H1 (cell line): ENCODE measurements around the gene ZSCAN5A.

Experiments used
- BACH1 ChIP-seq: IDR thresholded peaks from 2 replicates; pipeline ENCODE4 v1.6.1; 2012; ENCODE audit warnings: low read length, improper control_type of control experiment
- CHD2 ChIP-seq: IDR thresholded peaks from 2 replicates; pipeline ENCODE4 v1.6.1; 2012; ENCODE audit warnings: low read length, improper control_type of control experiment
- EP300 ChIP-seq, 2 experiments: IDR thresholded peaks; 1 replicate in 1 of 2; 2 replicates in 1 of 2; pipeline ENCODE4 v1.6.1; 2011 to 2012; ENCODE audit warnings: low read depth in 2 of 2, low read length in 2 of 2, mild to moderate bottlenecking in 2 of 2, borderline replicate concordance in 1 of 2, inconsistent platforms in 1 of 2, moderate library complexity in 1 of 2
- NRF1 ChIP-seq: IDR thresholded peaks from 2 replicates; pipeline ENCODE4 v1.6.1; 2011; ENCODE audit warnings: mild to moderate bottlenecking, low read depth, low read length, improper control_type of control experiment
- RXRA ChIP-seq: IDR thresholded peaks from 2 replicates; pipeline ENCODE4 v1.6.1; 2011; ENCODE audit warnings: low read depth, mild to moderate bottlenecking, low read length, moderate library complexity; ENCODE audit not compliant: insufficient read depth
- SAP30 ChIP-seq: fragments of 300-600 bp; sonication (generic); IDR thresholded peaks from 2 replicates; pipeline ENCODE4 v1.7.1; 2012; ENCODE audit warnings: low read length, moderate library complexity, mild to moderate bottlenecking, inconsistent platforms; ENCODE audit not compliant: insufficient read depth, insufficient replicate concordance
- SIN3A ChIP-seq, 2 experiments: IDR thresholded peaks in 1 of 2; conservative IDR thresholded peaks in 1 of 2; 2 replicates each; pipeline ENCODE4 v1.6.1; 2011 to 2012; ENCODE audit warnings: low read length in 2 of 2, improper control_type of control experiment in 1 of 2, low read depth in 1 of 2, mild to moderate bottlenecking in 1 of 2
- YY1 ChIP-seq: IDR thresholded peaks from 2 replicates; pipeline ENCODE4 v1.6.1; 2011; ENCODE audit warnings: low read depth, mild to moderate bottlenecking, low read length
- TF ChIP-seq, protein P1 (sequence below), 3 experiments: IDR thresholded peaks; 1 replicate in 2 of 3; 2 replicates in 1 of 3; pipeline versions ENCODE4 v1.5.1 to v1.6.1; 2011; ENCODE audit warnings: low read length in 3 of 3, mild to moderate bottlenecking in 3 of 3, inconsistent platforms in 2 of 3, low read depth in 1 of 3, moderate library complexity in 1 of 3; ENCODE audit not compliant: insufficient read depth in 1 of 3; ENCODE audit errors: control extremely low read depth in 1 of 3

DNA sequence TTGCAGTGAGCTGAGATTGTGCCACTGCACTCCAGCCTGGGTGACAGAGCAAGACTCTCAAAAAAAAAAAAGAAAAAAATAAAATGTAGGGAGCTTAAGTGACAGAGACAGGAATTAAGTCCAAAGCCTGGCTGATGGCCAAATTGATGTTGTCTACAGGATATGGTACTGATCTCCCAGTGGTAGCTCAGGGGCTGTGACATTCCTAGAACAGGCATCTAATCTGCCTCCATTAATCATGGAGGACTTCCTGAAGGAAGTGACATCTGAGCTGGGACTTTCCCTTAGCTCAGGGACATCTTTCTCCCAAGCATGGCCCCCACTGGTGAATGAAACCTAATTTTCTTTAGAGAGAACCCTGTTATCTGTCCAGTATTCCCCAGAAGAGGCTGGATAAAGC lies 53.5 kb downstream of the ZSCAN5A start:
- TF ChIP-seq NRF1 (no peak), BACH1 (no peak), CHD2 (no peak), SIN3A (conservative IDR thresholded peaks at IDR 0.05 in 1 of 2, IDR thresholded peaks at IDR 0.05 in 1 of 2; ENCODE audit: low read depth in 1 of 2, low read length in 2 of 2) (no peak), SAP30 (no peak), YY1 (no peak), RXRA (no peak), EP300 (IDR thresholded peaks at IDR 0.05; ENCODE audit: borderline replicate concordance in 1 of 2, low read depth in 2 of 2, low read length in 2 of 2) (no peak)
- TF ChIP-seq, protein P1, sequence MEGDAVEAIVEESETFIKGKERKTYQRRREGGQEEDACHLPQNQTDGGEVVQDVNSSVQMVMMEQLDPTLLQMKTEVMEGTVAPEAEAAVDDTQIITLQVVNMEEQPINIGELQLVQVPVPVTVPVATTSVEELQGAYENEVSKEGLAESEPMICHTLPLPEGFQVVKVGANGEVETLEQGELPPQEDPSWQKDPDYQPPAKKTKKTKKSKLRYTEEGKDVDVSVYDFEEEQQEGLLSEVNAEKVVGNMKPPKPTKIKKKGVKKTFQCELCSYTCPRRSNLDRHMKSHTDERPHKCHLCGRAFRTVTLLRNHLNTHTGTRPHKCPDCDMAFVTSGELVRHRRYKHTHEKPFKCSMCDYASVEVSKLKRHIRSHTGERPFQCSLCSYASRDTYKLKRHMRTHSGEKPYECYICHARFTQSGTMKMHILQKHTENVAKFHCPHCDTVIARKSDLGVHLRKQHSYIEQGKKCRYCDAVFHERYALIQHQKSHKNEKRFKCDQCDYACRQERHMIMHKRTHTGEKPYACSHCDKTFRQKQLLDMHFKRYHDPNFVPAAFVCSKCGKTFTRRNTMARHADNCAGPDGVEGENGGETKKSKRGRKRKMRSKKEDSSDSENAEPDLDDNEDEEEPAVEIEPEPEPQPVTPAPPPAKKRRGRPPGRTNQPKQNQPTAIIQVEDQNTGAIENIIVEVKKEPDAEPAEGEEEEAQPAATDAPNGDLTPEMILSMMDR (IDR thresholded peaks at IDR 0.05; ENCODE audit: control extremely low read depth in 1 of 3, insufficient read depth in 1 of 3, low read depth in 1 of 3, low read length in 3 of 3), result no peak
